ENCODE results near the gene ZNF205.
"Not testable (repeated sequence)": the region's sequence is repeated elsewhere in the genome, so short reads cannot be mapped to it uniquely, and the experiment has no call there.

Gene ZNF205

DNA sequence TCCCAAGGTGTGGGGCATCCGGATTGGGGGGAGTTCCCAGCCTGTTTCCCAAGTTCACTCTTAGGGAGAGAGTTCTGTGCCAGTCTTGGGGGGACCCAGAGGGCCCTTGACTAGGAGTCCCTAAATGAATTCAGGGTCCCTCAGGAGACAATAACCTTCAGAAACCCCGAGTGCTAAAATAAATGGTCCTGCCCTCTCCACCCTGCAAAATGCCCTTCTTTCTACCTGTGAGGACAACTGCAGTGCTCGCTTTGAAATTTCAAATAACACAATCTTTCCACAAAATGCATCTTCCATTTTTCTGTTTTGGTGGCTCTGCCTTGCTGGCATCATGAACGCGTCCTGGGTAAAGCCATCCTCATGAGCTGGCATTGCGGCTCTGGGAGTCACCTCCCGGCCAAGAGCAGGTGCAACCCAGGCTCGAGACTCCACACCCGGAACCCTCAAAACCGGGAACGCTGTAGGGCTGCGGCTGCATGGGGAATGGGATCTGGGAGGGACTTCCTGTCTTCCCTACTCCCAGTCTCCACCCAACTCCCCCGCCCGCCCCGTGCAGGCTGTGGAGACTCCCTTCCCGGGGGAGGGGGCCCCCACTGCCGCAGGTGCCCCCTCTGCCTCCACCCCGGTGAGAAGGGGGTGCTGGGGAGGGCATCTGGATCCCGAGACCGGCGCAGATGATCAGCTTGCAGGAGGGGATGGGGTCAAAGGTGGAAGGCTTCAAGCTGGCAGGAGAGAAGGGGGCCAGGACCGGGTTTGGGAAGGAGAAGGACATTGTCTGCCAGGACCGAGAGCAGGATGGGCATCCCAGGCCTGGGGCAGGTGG lies at the start of gene ZNF205:
Gene ZNF205 (plus strand): TSS at position 529 of the 823 bp plus-strand sequence. CDS start 845 bp downstream, outside the sequence.
- DNase-seq (ENCODE audit: low read depth) = peak; percentile 67

DNA sequence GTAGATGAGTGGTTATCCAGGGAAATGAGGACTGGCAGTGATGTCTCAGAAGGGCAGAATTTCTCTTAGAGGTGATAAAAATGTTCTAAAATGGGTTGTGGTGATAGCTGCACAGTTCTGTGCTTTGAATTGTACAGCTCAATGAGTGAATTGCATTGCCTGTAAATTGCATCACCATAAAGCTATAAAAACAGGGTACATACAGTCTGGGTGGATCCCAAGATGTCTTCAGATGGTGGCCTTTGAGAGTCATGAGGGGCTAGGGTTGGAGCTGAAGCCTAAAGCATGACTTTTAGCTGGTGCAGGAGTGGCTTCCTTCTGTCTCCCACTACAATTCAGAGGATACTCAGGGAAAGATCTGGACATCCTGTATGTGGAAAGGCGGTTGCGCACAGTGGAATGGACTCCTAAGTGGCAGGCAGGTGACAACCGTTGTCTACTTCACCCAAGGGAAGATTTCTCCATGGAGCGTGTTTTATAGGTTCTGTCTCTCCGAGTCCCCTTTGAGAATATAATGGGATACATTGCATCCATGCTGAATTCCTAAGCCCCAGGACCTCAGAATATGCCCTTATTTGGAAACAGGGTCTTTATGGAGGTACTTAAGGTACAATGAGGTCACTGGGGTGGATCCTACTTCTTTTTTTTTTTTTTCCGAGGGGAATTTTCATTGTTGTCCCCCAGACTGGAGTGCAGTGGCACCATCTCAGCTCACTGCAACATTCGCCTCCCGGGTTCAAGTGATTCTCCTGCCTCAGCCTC lies 48.6 kb upstream of the ZNF205 start:
- DNase-seq (ENCODE audit: low read depth) = no peak

DNA sequence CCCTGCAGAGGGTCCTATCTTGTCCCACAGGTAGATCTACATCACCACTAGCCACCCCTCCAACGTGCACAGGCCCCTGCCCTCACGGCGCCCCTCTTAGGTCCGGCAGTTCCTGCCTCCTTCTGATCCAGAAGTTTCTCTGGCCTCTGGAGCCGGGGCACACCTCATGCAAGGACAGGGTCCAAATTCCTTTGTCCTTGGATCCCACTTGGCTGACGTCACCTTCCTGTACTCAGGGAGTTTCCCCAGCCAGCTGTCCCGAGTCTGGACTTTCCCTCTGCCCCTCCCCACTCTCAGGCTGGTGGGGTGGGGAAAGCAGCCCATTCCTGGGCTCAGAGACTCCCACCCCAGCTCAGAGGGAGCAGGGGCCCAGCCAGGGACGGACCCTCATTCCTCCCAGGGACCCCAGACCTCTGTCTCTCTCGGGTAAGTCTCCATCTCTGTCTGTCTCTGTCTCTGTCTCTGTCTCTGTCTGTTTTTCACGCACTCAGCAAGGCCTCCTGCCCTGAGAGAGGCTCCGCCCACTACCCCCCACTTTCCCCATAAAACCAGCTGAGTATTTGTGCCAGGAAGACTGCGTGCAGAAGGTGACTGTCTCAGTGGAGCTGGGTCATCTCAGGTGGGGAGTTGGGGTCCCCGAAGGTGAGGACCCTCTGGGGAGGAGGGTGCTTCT lies 47.2 kb upstream of the ZNF205 start, which contains the start of gene IL32:
Gene IL32 (plus strand): TSS at position 572 of the 673 bp plus-strand sequence. CDS start 172 bp downstream, outside the sequence.
- DNase-seq (ENCODE audit: low read depth) = peak; percentile 39

DNA sequence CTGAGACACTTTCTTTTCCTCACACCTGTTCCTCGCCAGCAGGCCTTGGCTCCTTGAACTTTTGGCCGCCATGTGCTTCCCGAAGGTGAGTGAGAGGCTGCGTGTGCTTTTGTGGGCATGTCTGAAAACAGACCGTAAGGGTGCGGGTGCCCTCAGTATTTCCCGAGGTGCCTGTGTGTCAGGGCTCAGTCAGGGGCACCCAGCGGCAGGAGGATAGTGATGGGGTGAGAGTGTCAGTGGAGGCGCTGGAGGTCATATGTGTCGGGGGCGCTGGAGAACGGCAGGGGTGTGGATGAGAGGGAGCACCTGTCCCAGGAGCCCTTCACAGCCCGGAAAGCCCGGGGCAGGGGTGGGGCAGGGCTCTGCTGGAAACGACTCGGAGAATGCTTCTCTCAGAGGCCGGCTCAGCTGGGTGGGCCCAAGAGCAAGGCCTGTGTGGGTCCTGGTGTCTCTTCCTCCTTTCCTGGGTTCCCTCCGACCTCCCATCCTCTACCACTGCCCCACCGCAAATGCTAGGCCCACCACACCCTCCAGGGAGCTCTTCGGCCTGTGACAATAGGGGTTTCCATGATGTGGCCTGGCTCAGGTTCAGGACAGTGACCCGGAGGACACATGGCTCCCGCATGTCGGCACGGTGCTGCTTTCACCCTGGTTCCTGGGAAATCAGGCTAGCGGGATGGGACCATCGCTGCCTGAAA lies 46.5 kb upstream of the ZNF205 start:
- DNase-seq (ENCODE audit: low read depth) = no peak

GRCh38 chr16:3066440-3066748 lies 46.0 kb upstream of the ZNF205 start:
- no peak for DNase-seq (ENCODE audit: low read depth)

- DNase-seq (ENCODE audit: low read depth) = no peak
These were observed 43.9 kb upstream of the ZNF205 start for GRCh38 chr16:3068487-3068886.

GRCh38 chr16:3069146-3069545 lies 43.2 kb upstream of the ZNF205 start:
- DNase-seq (ENCODE audit: low read depth) = not testable (repeated sequence)

GRCh38 chr16:3070608-3071111 lies 41.7 kb upstream of the ZNF205 start:
- DNase-seq (ENCODE audit: low read depth) = no peak

- no peak for DNase-seq (ENCODE audit: low read depth)
These were observed 40.7 kb upstream of the ZNF205 start for GRCh38 chr16:3071655-3072054.

DNA sequence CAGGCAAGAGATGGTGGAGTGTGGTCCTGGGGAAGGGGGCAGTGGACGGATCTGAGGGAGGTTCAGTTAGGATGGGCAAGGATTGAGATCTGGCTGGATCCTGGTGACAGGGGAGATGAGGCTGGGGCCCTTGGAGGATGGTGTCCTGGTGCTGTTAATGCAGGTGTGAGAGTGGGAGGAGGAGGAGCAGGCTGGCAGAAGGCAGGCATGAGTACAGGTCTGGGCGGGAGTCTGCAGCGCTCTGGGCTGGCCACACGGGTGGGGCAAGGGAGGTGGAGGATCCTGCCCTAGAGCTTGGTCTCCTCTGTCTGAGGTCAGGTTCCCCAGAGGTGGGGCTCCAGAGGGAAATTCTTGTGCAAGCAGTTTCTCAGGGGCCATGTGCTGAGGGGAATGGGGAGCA lies 40.2 kb upstream of the ZNF205 start:
- not testable (repeated sequence) for DNase-seq (ENCODE audit: low read depth)

DNA sequence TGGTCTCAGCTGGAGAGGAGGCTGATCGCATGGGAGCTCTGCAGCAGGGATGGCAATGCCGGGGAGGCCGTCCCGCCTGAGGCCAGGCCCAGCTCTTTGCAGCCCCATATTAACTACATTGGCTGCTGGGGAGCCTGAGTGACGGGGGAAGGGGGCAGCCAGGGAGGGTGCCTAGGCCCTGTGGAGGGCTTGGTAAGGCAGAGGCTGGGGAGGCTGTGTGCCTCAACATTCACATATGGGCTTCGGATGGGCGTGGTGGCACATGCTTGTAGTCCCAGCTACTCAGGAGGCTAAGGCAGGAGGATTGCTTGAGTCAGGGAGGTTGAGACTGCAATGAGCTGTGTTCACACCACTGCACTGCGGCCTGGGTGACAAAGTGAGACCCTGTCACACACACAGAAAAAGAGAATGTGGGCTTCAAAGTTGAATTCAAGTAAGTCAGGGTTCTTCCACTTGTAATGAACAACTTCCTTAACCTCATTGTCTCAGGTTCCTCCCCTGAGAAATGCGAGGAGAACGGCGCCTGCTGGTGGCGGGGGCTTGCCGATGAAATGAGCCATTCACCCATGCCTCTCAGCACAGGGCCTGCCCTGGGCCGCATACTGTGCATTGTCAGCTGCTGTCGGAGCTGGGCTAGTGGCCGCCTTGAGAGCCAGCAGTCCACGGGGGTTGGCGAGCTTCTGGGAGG lies 39.7 kb upstream of the ZNF205 start:
- DNase-seq (ENCODE audit: low read depth) = not testable (repeated sequence)

GRCh38 chr16:3073448-3073847 lies 38.9 kb upstream of the ZNF205 start:
- DNase-seq (ENCODE audit: low read depth) = no peak

- no peak for DNase-seq (ENCODE audit: low read depth)
These were observed 37.4 kb upstream of the ZNF205 start for GRCh38 chr16:3074860-3075522.

- DNase-seq (ENCODE audit: low read depth) = no peak
These were observed 36.9 kb upstream of the ZNF205 start for GRCh38 chr16:3075523-3075915.

DNA sequence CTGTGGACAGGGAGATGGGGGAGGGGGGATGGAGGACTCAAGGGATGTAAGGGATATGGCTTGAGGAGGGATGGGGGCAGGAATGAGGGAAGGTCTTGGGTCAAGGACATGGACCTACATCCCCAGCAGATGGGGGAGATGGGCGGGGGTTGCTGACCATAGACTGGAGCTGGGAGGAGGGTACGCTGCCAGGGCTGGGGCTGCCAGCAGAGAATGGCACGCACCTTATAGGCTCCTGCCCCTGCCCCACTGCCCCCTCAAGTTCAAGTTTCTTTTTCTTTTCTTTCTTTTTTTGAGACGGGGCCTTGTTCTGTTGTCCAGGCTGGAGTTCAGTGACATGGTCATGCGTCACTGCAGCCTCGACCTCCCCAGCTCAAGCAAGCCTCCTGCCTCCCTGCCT lies 36.4 kb upstream of the ZNF205 start:
- not testable (repeated sequence) for DNase-seq (ENCODE audit: low read depth)

DNA sequence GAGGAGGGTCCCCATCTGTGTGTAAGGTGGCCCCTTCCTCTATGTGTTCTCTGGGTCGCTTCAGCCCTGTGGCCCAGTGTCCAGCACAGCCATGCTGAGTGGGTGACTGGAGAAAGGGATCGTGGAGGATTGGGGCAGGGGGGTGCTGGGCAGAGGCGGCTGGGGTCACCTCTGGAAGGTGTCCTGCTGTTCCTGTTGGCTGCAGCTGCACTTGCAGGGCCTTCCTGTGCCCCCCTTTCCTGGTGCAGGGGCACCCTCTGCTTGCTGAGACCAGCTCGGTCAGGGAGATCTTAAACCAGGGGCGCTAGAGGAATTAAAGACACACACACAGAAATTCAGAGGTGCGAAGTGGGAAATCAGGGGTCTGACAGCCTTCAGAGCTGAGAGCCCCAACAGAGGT lies 35.8 kb upstream of the ZNF205 start:
- DNase-seq (ENCODE audit: low read depth) = no peak

GRCh38 chr16:3080024-3080423 lies 32.4 kb upstream of the ZNF205 start:
- no peak for DNase-seq (ENCODE audit: low read depth)

- not testable (repeated sequence) for DNase-seq (ENCODE audit: low read depth)
These were observed 30.4 kb upstream of the ZNF205 start for GRCh38 chr16:3081957-3082356.

DNA sequence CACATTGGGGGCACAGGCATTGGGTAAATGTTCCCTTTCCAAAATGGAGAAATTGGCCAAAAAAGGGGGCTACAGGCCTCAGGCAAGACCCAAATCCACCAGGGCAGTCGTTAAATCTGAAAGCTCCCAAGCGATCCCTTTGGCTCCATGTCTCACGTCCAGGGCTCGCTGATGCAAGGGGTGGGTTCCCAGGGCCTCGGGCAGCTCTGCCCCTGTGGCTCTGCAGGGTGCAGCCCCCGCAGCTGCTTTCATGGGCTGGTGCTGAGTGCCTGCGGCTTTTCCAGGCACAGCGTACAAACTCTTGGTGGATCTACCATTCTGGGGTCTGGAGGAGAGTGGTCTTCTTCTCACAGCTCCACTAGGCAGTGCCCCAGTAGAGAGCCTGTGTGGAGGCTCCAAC lies 29.0 kb upstream of the ZNF205 start:
- not testable (repeated sequence) for DNase-seq (ENCODE audit: low read depth)

DNA sequence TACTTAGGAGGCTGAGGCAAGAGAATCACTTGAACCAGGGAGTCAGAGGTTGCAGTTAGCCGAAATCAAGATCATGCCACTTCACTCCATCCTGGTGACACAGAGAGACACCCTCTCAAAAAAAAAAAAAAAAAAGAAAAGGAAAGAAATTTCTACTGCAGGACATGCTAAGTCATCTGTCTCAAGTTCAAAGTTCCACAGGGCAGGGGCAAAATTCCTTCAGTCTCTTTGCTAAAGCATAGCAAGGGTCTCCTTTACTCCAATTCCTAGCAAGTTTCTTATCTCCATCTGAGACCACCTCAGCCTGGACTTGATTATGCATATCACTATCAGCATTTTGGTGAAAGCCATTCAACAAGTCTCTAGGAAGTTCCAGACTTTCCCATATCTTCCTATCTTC lies 27.9 kb upstream of the ZNF205 start:
- DNase-seq (ENCODE audit: low read depth) = no peak
